H1 (cell line): ENCODE measurements around the gene SP8. TPM values are rescaled to one million over a fixed set of nuclear protein-coding genes. Genes with fewer than 3 reads are reported as not detected.
A peak's percentile ranks its signal among the peaks of the same experiment; 100 is the strongest.

ENCODE experiments used
- CTCF ChIA-PET: fragments of 300-600 bp; sonication (Branson Sonifier 250); formaldehyde crosslinking; loops from one replicate; lab custom pipeline; 2021; ENCODE audit not compliant: partially characterized antibody; lab: Charles Lee
- POLR2A ChIA-PET: fragments of 300-600 bp; sonication (Branson Sonifier 250); formaldehyde crosslinking; loops from one replicate; lab custom pipeline; 2021; ENCODE audit warnings: inconsistent platforms; ENCODE audit not compliant: partially characterized antibody; lab: Charles Lee
- DNase-seq, 2 experiments: peaks; one replicate each; pipeline versions ENCODE4 v3.0.0 to v3.0.0-alpha.2; 2010 to 2022; ENCODE audit warnings: low spot score in 2 of 2, low read depth in 1 of 2, mixed read lengths in 1 of 2
- FAIRE-seq: peaks from 2 replicates; lab custom pipeline; 2011; peaks lifted over from hg19 to GRCh38; lab: Jason Lieb, UNC
- H2AFZ ChIP-seq: 2 replicates; pipeline ENCODE4 v1.8.1; 2012; ENCODE audit warnings: low read length, inconsistent platforms
- H2AK5ac ChIP-seq: 2 replicates; pipeline ENCODE4 v1.6.1; 2013; ENCODE audit warnings: low read depth, low read length
- H2BK120ac ChIP-seq: replicated peaks from 2 replicates; pipeline ENCODE3; 2013; ENCODE audit warnings: low read depth, low read length, inconsistent platforms
- H2BK12ac ChIP-seq: 2 replicates; pipeline ENCODE4 v1.6.1; 2013; ENCODE audit warnings: low read depth, low read length
- H2BK15ac ChIP-seq: 2 replicates; pipeline ENCODE4 v1.6.1; 2013; ENCODE audit warnings: low read length
- H2BK20ac ChIP-seq: 2 replicates; pipeline ENCODE4 v1.6.1; 2013; ENCODE audit warnings: low read length
- H2BK5ac ChIP-seq: 2 replicates; pipeline ENCODE4 v1.6.1; 2013; ENCODE audit warnings: low read depth, low read length
- H3K14ac ChIP-seq: 2 replicates; pipeline ENCODE4 v1.6.1; 2013; ENCODE audit warnings: inconsistent platforms; ENCODE audit not compliant: insufficient read length
- H3K18ac ChIP-seq: 2 replicates; pipeline ENCODE4 v1.6.1; 2013; ENCODE audit warnings: low read length; ENCODE audit errors: extremely low read depth
- H3K23ac ChIP-seq: 2 replicates; pipeline ENCODE4 v1.6.1; 2013; ENCODE audit warnings: inconsistent platforms; ENCODE audit not compliant: insufficient read length
- H3K23me2 ChIP-seq: 2 replicates; pipeline ENCODE4 v1.6.1; 2013; ENCODE audit warnings: low read depth, low read length
- H3K27ac ChIP-seq: 2 replicates; pipeline ENCODE4 v1.6.1; 2011; ENCODE audit warnings: low read depth, low read length, inconsistent platforms
- H3K27me3 ChIP-seq, 4 experiments: replicated peaks in 1 of 4; 1 replicate in 1 of 4; 2 replicates in 3 of 4; pipeline versions ENCODE4 v1.6.1 to v1.8.1; 2011 to 2013; ENCODE audit warnings: low read length in 3 of 4, mild to moderate bottlenecking in 3 of 4, inconsistent platforms in 2 of 4, mixed read lengths in 2 of 4, moderate library complexity in 1 of 4; ENCODE audit not compliant: control insufficient read depth in 3 of 4, insufficient read depth in 3 of 4; ENCODE audit errors: extremely low read depth in 1 of 4
- H3K36me3 ChIP-seq, 4 experiments: 2 replicates each; pipeline versions ENCODE4 v1.6.1 to v1.8.1; 2011 to 2013; ENCODE audit warnings: mild to moderate bottlenecking in 4 of 4, low read length in 3 of 4, moderate library complexity in 2 of 4, control low read depth in 1 of 4, inconsistent platforms in 1 of 4; ENCODE audit not compliant: insufficient read depth in 4 of 4, control insufficient read depth in 2 of 4
- H3K4ac ChIP-seq: replicated peaks from 2 replicates; pipeline ENCODE3; 2013; ENCODE audit warnings: low read length, low read depth, mixed read lengths, inconsistent platforms; ENCODE audit not compliant: insufficient read length
- H3K4me1 ChIP-seq, 4 experiments: replicated peaks in 1 of 4; 1 replicate in 1 of 4; 2 replicates in 3 of 4; pipeline versions ENCODE4 v1.6.1 to v1.8.1; 2011 to 2013; ENCODE audit warnings: low read length in 3 of 4, inconsistent platforms in 2 of 4, mixed read lengths in 1 of 4; ENCODE audit not compliant: insufficient read depth in 4 of 4, control insufficient read depth in 3 of 4
- H3K4me2 ChIP-seq, 2 experiments: 2 replicates each; pipeline versions ENCODE4 v1.6.1 to v1.8.1; 2011 to 2013; ENCODE audit warnings: low read depth in 2 of 2, low read length in 2 of 2, control low read depth in 1 of 2, inconsistent platforms in 1 of 2, mild to moderate bottlenecking in 1 of 2; ENCODE audit not compliant: insufficient read depth in 1 of 2
- H3K4me3 ChIP-seq, 4 experiments: fragments of 200-600, 300-600 bp in 1 of 4; sonication (generic), shearing (Covaris generic), sonication (Bioruptor Twin) in 1 of 4; 2 replicates each; pipeline versions ENCODE4 v1.5.1 to v1.8.1; 2011 to 2016; ENCODE audit warnings: low read length in 4 of 4, low read depth in 3 of 4, control low read depth in 2 of 4, inconsistent platforms in 2 of 4, mild to moderate bottlenecking in 2 of 4, mixed read lengths in 1 of 4, moderate library complexity in 1 of 4; ENCODE audit not compliant: insufficient read depth in 2 of 4; ENCODE audit errors: extremely low read depth in 1 of 4
- H3K56ac ChIP-seq: replicated peaks from 2 replicates; pipeline ENCODE3; 2013; ENCODE audit warnings: low read depth, mild to moderate bottlenecking, mixed read lengths, low read length, inconsistent platforms; ENCODE audit not compliant: insufficient read length
- H3K79me1 ChIP-seq: 2 replicates; pipeline ENCODE4 v1.6.1; 2013; ENCODE audit warnings: low read depth, low read length, control low read depth
- H3K79me2 ChIP-seq, 2 experiments: 2 replicates each; pipeline versions ENCODE4 v1.6.1 to v1.8.1; 2012 to 2013; ENCODE audit warnings: low read length in 2 of 2, mild to moderate bottlenecking in 2 of 2, inconsistent platforms in 1 of 2; ENCODE audit not compliant: insufficient read depth in 2 of 2, control insufficient read depth in 1 of 2
- H3K9ac ChIP-seq, 4 experiments: replicated peaks in 1 of 4; 1 replicate in 1 of 4; 2 replicates in 3 of 4; pipeline versions ENCODE4 v1.6.1 to v1.8.1; 2011 to 2013; ENCODE audit warnings: low read depth in 3 of 4, low read length in 3 of 4, control low read depth in 2 of 4, mild to moderate bottlenecking in 2 of 4, moderate library complexity in 2 of 4, inconsistent platforms in 1 of 4; ENCODE audit errors: extremely low read depth in 1 of 4
- H3K9me3 ChIP-seq, 2 experiments: 2 replicates each; pipeline versions ENCODE4 v1.6.1 to v1.8.1; 2012 to 2013; ENCODE audit warnings: mild to moderate bottlenecking in 2 of 2, moderate library complexity in 2 of 2, control low read depth in 1 of 2, inconsistent platforms in 1 of 2, low read depth in 1 of 2, low read length in 1 of 2, mixed read lengths in 1 of 2; ENCODE audit not compliant: insufficient read depth in 2 of 2
- H4K20me1 ChIP-seq, 2 experiments: replicated peaks in 1 of 2; 2 replicates each; pipeline versions ENCODE3 to v1.8.1; 2011 to 2013; ENCODE audit warnings: inconsistent platforms in 2 of 2, low read length in 2 of 2, mild to moderate bottlenecking in 1 of 2; ENCODE audit not compliant: insufficient read depth in 2 of 2, control insufficient read depth in 1 of 2
- H4K5ac ChIP-seq: 2 replicates; pipeline ENCODE4 v1.6.1; 2013; ENCODE audit warnings: low read length, low read depth, mixed read lengths, inconsistent platforms; ENCODE audit not compliant: insufficient read length
- H4K8ac ChIP-seq: 2 replicates; pipeline ENCODE4 v1.8.0; 2013; ENCODE audit warnings: mild to moderate bottlenecking, moderate library complexity, low read length, inconsistent platforms; ENCODE audit not compliant: insufficient read depth; ENCODE audit errors: extremely low read depth
- H4K91ac ChIP-seq: replicated peaks from 2 replicates; pipeline ENCODE3; 2013; ENCODE audit warnings: low read length, mixed read lengths, inconsistent platforms; ENCODE audit not compliant: insufficient read length
- ASH2L ChIP-seq: fragments of 200-600, 300-600 bp; sonication (generic); IDR thresholded peaks from one replicate; pipeline ENCODE4 v1.7.1; 2017; ENCODE audit warnings: low read length
- CBX5 ChIP-seq: fragments of 300-800, 300-1000 bp; sonication (generic); IDR thresholded peaks from 2 replicates; pipeline ENCODE4 v1.7.1; 2016; ENCODE audit warnings: antibody characterized with exemption, low read length, low read depth
- HDAC2 ChIP-seq, 2 experiments: fragments of 300-600 bp in 1 of 2; sonication (generic) in 1 of 2; IDR thresholded peaks; 2 replicates each; pipeline ENCODE4 v1.6.1; 2011 to 2012; ENCODE audit warnings: low read depth in 2 of 2, low read length in 2 of 2, mild to moderate bottlenecking in 2 of 2, moderate library complexity in 2 of 2, borderline replicate concordance in 1 of 2, inconsistent platforms in 1 of 2
- NRF1 ChIP-seq: IDR thresholded peaks from 2 replicates; pipeline ENCODE4 v1.6.1; 2011; ENCODE audit warnings: mild to moderate bottlenecking, low read depth, low read length, improper control_type of control experiment
- RAD21 ChIP-seq, 2 experiments: IDR thresholded peaks in 1 of 2; conservative IDR thresholded peaks in 1 of 2; 2 replicates each; pipeline ENCODE4 v1.6.1; 2011; ENCODE audit warnings: low read depth in 2 of 2, low read length in 2 of 2, improper control_type of control experiment in 1 of 2, inconsistent platforms in 1 of 2, mild to moderate bottlenecking in 1 of 2, moderate library complexity in 1 of 2
- RNF2 ChIP-seq: fragments of 200-900, 300-1000 bp; sonication (generic); IDR thresholded peaks from 2 replicates; pipeline ENCODE4 v1.7.1; 2016; ENCODE audit warnings: borderline replicate concordance, low read depth, mild to moderate bottlenecking, antibody characterized with exemption, low read length; ENCODE audit not compliant: poor library complexity, severe bottlenecking; ENCODE audit errors: missing control alignments
- SP2 ChIP-seq: IDR thresholded peaks from 2 replicates; pipeline ENCODE4 v1.6.1; 2012; ENCODE audit warnings: mild to moderate bottlenecking, low read length, inconsistent platforms
- SP4 ChIP-seq: IDR thresholded peaks from 2 replicates; pipeline ENCODE4 v1.6.1; 2012; ENCODE audit warnings: low read length, inconsistent platforms
- SRF ChIP-seq: IDR thresholded peaks from 2 replicates; pipeline ENCODE4 v1.6.1; 2011; ENCODE audit warnings: mild to moderate bottlenecking, low read depth, low read length, moderate library complexity
- TBP ChIP-seq: IDR thresholded peaks from 2 replicates; pipeline ENCODE4 v1.6.1; 2011; ENCODE audit warnings: low read depth, low read length, improper control_type of control experiment
- ZNF274 ChIP-seq: IDR thresholded peaks from 2 replicates; pipeline ENCODE4 v1.7.0; 2012; ENCODE audit warnings: low read length, borderline replicate concordance; ENCODE audit errors: extremely low read depth
- WGBS, 2 experiments: shearing (Covaris generic) in 1 of 2; methylation state at CpG; one replicate each; pipeline versions ENCODE4 v1.1.6 to v1.1.7; 2013 to 2015; ENCODE audit warnings: low lambda C conversion rate in 2 of 2, mixed read lengths in 2 of 2, inconsistent platforms in 1 of 2, low coverage in 1 of 2, missing lambda C conversion rate in 1 of 2; ENCODE audit not compliant: insufficient replicate concordance in 2 of 2, insufficient coverage in 1 of 2, insufficient read length in 1 of 2; ENCODE audit errors: extremely low coverage in 1 of 2, missing lambda C conversion rate in 1 of 2; 5-methylcytosine and 5-hydroxymethylcytosine counted together
- polyA plus RNA-seq, 7 experiments: library from polyadenylated mRNA; depleted of rRNA in 3 of 7; stranded (reverse) in 5 of 7; unstranded in 2 of 7; fragments of >200 nt in 5 of 7; fragments of 200-250 nt in 2 of 7; gene quantifications; 1 replicate in 5 of 7; 2 replicates in 1 of 7; 4 replicates in 1 of 7; pipeline versions ENCODE4 v1.2.1 to v1.2.3, GENCODE V29; 2011 to 2013; ENCODE audit warnings: missing spikeins in 2 of 7, mixed read lengths in 2 of 7
- total RNA-seq: library from RNA; stranded (reverse); fragmentation: NEBNext Ultra II Directional; extraction: Animal tissue kit (Norgen Biotek cat#: 25700); gene quantifications from 2 replicates; pipeline ENCODE4 v1.2.1, GENCODE V29; 2021

SP8 gene
- total and polyA plus RNA-seq, 2 of the 8 experiments (the other 6 are each of a cell fraction or from before 2014, with no cell fraction given): 11.3 to 12.0 TPM

DNA sequence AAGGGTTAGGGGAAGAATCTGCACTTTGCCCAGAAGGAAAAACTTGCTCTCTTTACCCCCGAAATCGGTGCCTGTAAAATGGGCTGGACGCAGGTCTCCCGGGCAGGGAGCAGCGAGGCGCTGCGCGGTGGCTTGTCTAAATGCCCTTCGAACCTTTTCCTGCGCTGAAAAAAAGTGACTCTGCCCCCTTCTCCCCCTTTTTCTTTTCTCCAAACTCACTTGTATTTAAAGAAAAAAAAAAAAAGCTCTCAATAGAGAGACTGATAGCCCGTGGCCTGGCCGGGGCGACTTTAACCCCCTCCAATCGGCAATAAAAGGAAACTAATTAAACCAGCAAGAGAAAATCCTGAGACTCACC is 286 bp downstream of the SP8 start:
- CTCF ChIA-PET: interaction anchor here (0.6 to 0.8 kb wide), 3 partner anchors 10 to 1693 kb away, joined by 3 to 4 read pairs (median 3); no protein-coding TSS in a partner anchor
- peak overlapping the region; percentile 80 to 92 (median 86) for H3K4me3 ChIP-seq
- no peak overlapping the region for H3K4ac ChIP-seq
- FAIRE-seq: no peak
- no peaks in the 10 kb centered on the region for H4K20me1 ChIP-seq
- H3K56ac ChIP-seq: no peak overlapping the region
- no peak overlapping the region for H3K23ac ChIP-seq
- H3K14ac ChIP-seq: no peak overlapping the region
- no peak overlapping the region for H4K91ac ChIP-seq
- no peak overlapping the region for H2BK15ac ChIP-seq
- H3K27me3 ChIP-seq: peaks cover 10 to 47% (median 27%) of the 10 kb centered on the region in 4 experiments
- H3K79me1 ChIP-seq: no peaks in the 10 kb centered on the region
- POLR2A ChIA-PET: interaction anchor here (0.6 to 16.7 kb wide), 4 partner anchors 5 to 470 kb away, joined by 3 to 192 read pairs (median 98); partner anchors contain the start of gene SP8
- no peaks in the 10 kb centered on the region for H3K9me3 ChIP-seq
- 0% methylated on average over 14 of the region's 14 CpGs; no CpG with 5 or more reads in 1 of the 2 experiments for WGBS, 2 experiments
- H4K5ac ChIP-seq: no peak overlapping the region
- H3K18ac ChIP-seq: no peak overlapping the region; the same call in 1 of the 2 replicates
- H3K23me2 ChIP-seq: peaks cover 25% of the 10 kb centered on the region
- H2BK20ac ChIP-seq: no peak overlapping the region
- peak overlapping the region; percentile 95 to 99 for H3K4me2 ChIP-seq
- H2AFZ ChIP-seq: no peak overlapping the region
- H4K8ac ChIP-seq: no peak overlapping the region
- peaks cover 0 to 23% (median 15%) of the 10 kb centered on the region in 4 experiments; a peak in 6 of 7 replicates for H3K4me1 ChIP-seq
- no peak for DNase-seq
- H2BK5ac ChIP-seq: no peak overlapping the region
- H2BK12ac ChIP-seq: no peak overlapping the region
- no peak overlapping the region for H2AK5ac ChIP-seq
- H3K79me2 ChIP-seq: peaks cover 0 to 25% of the 10 kb centered on the region in 2 experiments; a peak in 2 of 4 replicates
- no peak overlapping the region for H3K27ac ChIP-seq
- H2BK120ac ChIP-seq: no peak overlapping the region
- H3K36me3 ChIP-seq: no peaks in the 10 kb centered on the region
- peak overlapping the region in 1 of 4 experiments; percentile 63; a peak in 1 of 7 replicates for H3K9ac ChIP-seq
- TF ChIP-seq SRF (no peak), ZNF274 (no peak), NRF1 (no peak), CBX5 (no peak), RNF2 (peak; percentile 4), ASH2L (no peak), SP2 (no peak), RAD21 (IDR thresholded peaks at IDR 0.05 in 1 of 2, conservative IDR thresholded peaks at IDR 0.05 in 1 of 2; ENCODE audit: low read depth in 2 of 2, low read length in 2 of 2) (no peak), TBP (no peak), HDAC2 (IDR thresholded peaks at IDR 0.05; ENCODE audit: borderline replicate concordance in 1 of 2, low read depth in 2 of 2, low read length in 2 of 2) (no peak), SP4 (0 out of 2 replicates have a peak, but pooled peaks have one; percentile 6)
